HCT116 (cell line): ENCODE data around the gene NFKBIZ. TPM values are rescaled to one million over a fixed set of nuclear protein-coding genes. Genes with fewer than 3 reads are reported as not detected.

Experiments used
- ATAC-seq: fragments of 200-7000 bp; cut with Tn5 transposase; 2 replicates; pipeline ENCODE4 v1.9.1; 2020; ENCODE audit warnings: mild to moderate bottlenecking, moderate library complexity
- BruUV-seq: library from RNA; stranded (reverse); fragments of 400-500 nt; replicated peaks from 2 replicates; lab custom pipeline; 2021; lab: Mats Ljungman, UMichigan
- CTCF ChIA-PET: fragments of 300-600 bp; sonication (Branson Sonifier 250); formaldehyde crosslinking; loops from one replicate; lab custom pipeline; 2021; ENCODE audit warnings: antibody characterized with exemption; lab: Charles Lee
- POLR2A ChIA-PET: fragments of 300-600, 350-600 bp; sonication (Branson Sonifier 250); formaldehyde crosslinking; loops from one replicate; lab custom pipeline; 2021; ENCODE audit warnings: antibody characterized with exemption; lab: Charles Lee
- RAD21 ChIA-PET, 2 experiments: fragments of 300-600 bp; sonication (Branson Sonifier 250); formaldehyde crosslinking; loops; one replicate each; lab custom pipeline; 2023; ENCODE audit warnings: low total read pairs in 2 of 2; ENCODE audit not compliant: uncharacterized antibody in 2 of 2, unreplicated experiment in 2 of 2, low non-redundant PET in 1 of 2; lab: Charles Lee
- DNase-seq: peaks from one replicate; pipeline ENCODE4 v3.0.0-alpha.2; 2010; ENCODE audit warnings: low read depth, low spot score
- H2AFZ ChIP-seq: fragments of 200-600 bp; shearing (Covaris generic), sonication (generic); 2 replicates; pipeline ENCODE4 v1.6.1; 2017; ENCODE audit warnings: low read depth, mixed run types, mixed read lengths, antibody characterized with exemption, low read length; ENCODE audit not compliant: poor library complexity, severe bottlenecking
- H3K27ac ChIP-seq: 2 replicates; pipeline ENCODE4 v1.5.1; 2012; ENCODE audit warnings: low read depth, low read length
- H3K27me3 ChIP-seq: fragments of 200-600 bp; sonication (generic); 2 replicates; pipeline ENCODE4 v1.6.1; 2016; ENCODE audit warnings: mixed run types, low read length, mixed read lengths; ENCODE audit not compliant: insufficient read depth
- H3K36me3 ChIP-seq, 2 experiments: fragments of 200-500 bp in 1 of 2; fragments of 200-600 bp in 1 of 2; sonication (Bioruptor generic) in 1 of 2; sonication (generic) in 1 of 2; 2 replicates each; pipeline versions ENCODE4 v1.5.1 to v1.6.1; 2014 to 2016; ENCODE audit warnings: low read length in 2 of 2, inconsistent platforms in 1 of 2, mixed read lengths in 1 of 2, mixed run types in 1 of 2; ENCODE audit not compliant: insufficient read depth in 2 of 2, control insufficient read depth in 1 of 2
- H3K4me1 ChIP-seq, 2 experiments: fragments of 200-600 bp in 1 of 2; sonication (generic) in 1 of 2; 2 replicates each; pipeline versions ENCODE4 v1.5.1 to v1.6.1; 2012 to 2017; ENCODE audit warnings: low read length in 2 of 2, inconsistent platforms in 1 of 2, mild to moderate bottlenecking in 1 of 2, mixed read lengths in 1 of 2, mixed run types in 1 of 2, moderate library complexity in 1 of 2; ENCODE audit not compliant: insufficient read depth in 2 of 2, control insufficient read depth in 1 of 2
- H3K4me2 ChIP-seq: fragments of 200-600 bp; sonication (generic); 2 replicates; pipeline ENCODE4 v1.6.1; 2017; ENCODE audit warnings: mixed run types, low read length, mixed read lengths
- H3K4me3 ChIP-seq, 2 experiments: fragments of 200-600 bp in 1 of 2; sonication (generic) in 1 of 2; replicated peaks in 1 of 2; 2 replicates each; pipeline ENCODE4 v1.5.1; 2011 to 2016; ENCODE audit warnings: low read length in 2 of 2, control low read depth in 1 of 2, low read depth in 1 of 2, mild to moderate bottlenecking in 1 of 2, mixed read lengths in 1 of 2, mixed run types in 1 of 2
- H3K79me2 ChIP-seq: fragments of 200-600 bp; sonication (generic); 2 replicates; pipeline ENCODE4 v1.6.1; 2017; ENCODE audit warnings: mild to moderate bottlenecking, mixed run types, low read length, moderate library complexity, mixed read lengths; ENCODE audit not compliant: insufficient read depth
- H3K9ac ChIP-seq: fragments of 200-600 bp; sonication (generic); 2 replicates; pipeline ENCODE4 v1.6.1; 2016; ENCODE audit warnings: low read length, mixed read lengths
- H3K9me2 ChIP-seq: fragments of 200-600 bp; sonication (generic), shearing (Covaris generic); 2 replicates; pipeline ENCODE4 v1.6.1; 2017; ENCODE audit warnings: mixed run types, mild to moderate bottlenecking, moderate library complexity; ENCODE audit not compliant: insufficient read depth
- H3K9me3 ChIP-seq, 2 experiments: fragments of 200-500 bp in 1 of 2; fragments of 200-600 bp in 1 of 2; sonication (Bioruptor generic) in 1 of 2; sonication (generic) in 1 of 2; 2 replicates each; pipeline ENCODE4 v1.6.1; 2014 to 2017; ENCODE audit warnings: low read length in 2 of 2, mixed read lengths in 2 of 2, inconsistent platforms in 1 of 2, low read depth in 1 of 2, mild to moderate bottlenecking in 1 of 2, mixed run types in 1 of 2, moderate library complexity in 1 of 2; ENCODE audit not compliant: control insufficient read depth in 1 of 2, insufficient read depth in 1 of 2
- H4K20me1 ChIP-seq: fragments of 200-600 bp; sonication (generic), shearing (Covaris generic); 2 replicates; pipeline ENCODE4 v1.6.1; 2017; ENCODE audit warnings: mixed run types, mild to moderate bottlenecking, moderate library complexity; ENCODE audit not compliant: insufficient read depth
- CEBPB ChIP-seq: IDR thresholded peaks from 2 replicates; pipeline ENCODE4 v1.6.1; 2012; ENCODE audit warnings: low read depth
- EGR1 ChIP-seq: IDR thresholded peaks from 2 replicates; pipeline ENCODE4 v1.6.1; 2012; ENCODE audit warnings: low read depth
- ELF1 ChIP-seq: IDR thresholded peaks from 2 replicates; pipeline ENCODE4 v1.6.1; 2012; ENCODE audit warnings: low read depth, borderline replicate concordance
- EZH2 ChIP-seq: fragments of 200-600 bp; sonication (generic); IDR thresholded peaks from 2 replicates; pipeline ENCODE4 v1.6.1; 2017; ENCODE audit warnings: antibody characterized with exemption, mixed run types
- EZH2phosphoT487 ChIP-seq: fragments of 200-600 bp; IDR thresholded peaks from 2 replicates; pipeline ENCODE4 v1.6.1; 2018; ENCODE audit warnings: antibody characterized with exemption, borderline replicate concordance
- FOSL1 ChIP-seq: IDR thresholded peaks from 2 replicates; pipeline ENCODE4 v1.6.1; 2012; ENCODE audit warnings: low read depth
- JUND ChIP-seq: IDR thresholded peaks from 2 replicates; pipeline ENCODE4 v1.6.1; 2012
- POLR2A ChIP-seq: IDR thresholded peaks from 2 replicates; pipeline ENCODE4 v1.7.0; 2011; ENCODE audit warnings: borderline replicate concordance; ENCODE audit not compliant: insufficient read depth, insufficient read length; ENCODE audit errors: extremely low read depth
- SIN3A ChIP-seq: IDR thresholded peaks from 2 replicates; pipeline ENCODE4 v1.6.1; 2012; ENCODE audit warnings: low read depth
- SP1 ChIP-seq: IDR thresholded peaks from 2 replicates; pipeline ENCODE4 v1.6.1; 2012; ENCODE audit warnings: low read depth
- TCF7L2 ChIP-seq: IDR thresholded peaks from 2 replicates; pipeline ENCODE4 v1.7.0; 2011; ENCODE audit warnings: borderline replicate concordance, inconsistent platforms; ENCODE audit not compliant: insufficient read depth, insufficient read length; ENCODE audit errors: extremely low read depth
- ZNF274 ChIP-seq: fragments of 200-500 bp; sonication (Bioruptor generic); IDR thresholded peaks from 2 replicates; pipeline ENCODE4 v1.6.1; 2014; ENCODE audit warnings: mild to moderate bottlenecking, low read depth, low read length, inconsistent platforms
- intact Hi-C: fragments of 100-400 bp; cut with micrococcal nuclease; formaldehyde crosslinking; loops from 2 replicates; pipeline ENCODE4 v1.10.0; 2022
- total RNA-seq: library from RNA; stranded (reverse); gene quantifications from one replicate; pipeline ENCODE4 v1.2.1, GENCODE V29; 2021; ENCODE audit not compliant: unreplicated experiment
- TF ChIP-seq, protein P1 (sequence below), 3 experiments: fragments of 200-600 bp in 1 of 3; sonication (generic) in 1 of 3; IDR thresholded peaks in 2 of 3; conservative IDR thresholded peaks in 1 of 3; 2 replicates each; pipeline ENCODE4 v1.5.1; 2012 to 2017; ENCODE audit warnings: low read depth in 2 of 3, low read length in 2 of 3, antibody characterized with exemption in 1 of 3, borderline replicate concordance in 1 of 3, control low read depth in 1 of 3, mild to moderate bottlenecking in 1 of 3, mixed read lengths in 1 of 3, mixed run types in 1 of 3, moderate library complexity in 1 of 3; ENCODE audit not compliant: insufficient read depth in 1 of 3
- TF ChIP-seq, protein P2 (sequence below): IDR thresholded peaks from 2 replicates; pipeline ENCODE4 v1.6.1; 2012

The NFKBIZ gene
- total RNA-seq, 1 experiment from 2014 or later = 12.2 TPM

DNA sequence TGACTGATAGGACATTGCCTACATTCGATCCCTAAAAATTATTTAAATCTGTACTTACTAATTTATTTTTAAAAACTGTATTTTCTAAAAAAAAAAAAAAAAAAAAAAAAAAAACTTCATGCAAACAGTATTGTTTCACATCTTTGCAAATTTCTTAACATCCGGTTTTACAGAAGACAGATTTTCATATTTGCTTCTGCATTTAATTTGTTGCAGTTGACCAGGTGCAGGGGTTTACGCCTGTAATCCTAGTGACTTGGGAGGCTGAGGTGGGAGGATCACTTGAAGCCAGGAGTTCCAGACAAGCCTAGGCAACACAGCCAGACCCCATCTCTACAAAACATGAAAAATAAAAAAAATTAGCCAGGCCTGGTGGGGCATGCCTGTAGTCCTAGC is 6.4 kb upstream of the NFKBIZ start:
- Histone ChIP-seq H3K9ac (no peak overlapping the region), H3K27ac (no peak overlapping the region), H3K36me3 (no peaks in the 10 kb centered on the region), H3K4me1 (peaks cover 3 to 13% of the 10 kb centered on the region in 2 experiments), H3K9me2 (no peaks in the 10 kb centered on the region), H3K27me3 (no peaks in the 10 kb centered on the region), H2AFZ (no peak overlapping the region), H4K20me1 (no peaks in the 10 kb centered on the region), H3K9me3 (no peaks in the 10 kb centered on the region), H3K79me2 (no peaks in the 10 kb centered on the region), H3K4me2 (no peak overlapping the region), H3K4me3 (no peak overlapping the region)
- ChIA-PET RAD21 (no interaction called here), POLR2A (no interaction called here), CTCF (no interaction called here)
- no TSS peak for BruUV-seq
- intact Hi-C loops = no loop called here
- DNase-seq (no peak), ATAC-seq (no peak)
- TF ChIP-seq SP1 (no peak), CEBPB (no peak), EZH2phosphoT487 (no peak), EZH2 (no peak), POLR2A (no peak), TCF7L2 (no peak), EGR1 (no peak), ZNF274 (no peak), JUND (no peak), FOSL1 (no peak), ELF1 (no peak), SIN3A (no peak)
- TF ChIP-seq, protein P1, sequence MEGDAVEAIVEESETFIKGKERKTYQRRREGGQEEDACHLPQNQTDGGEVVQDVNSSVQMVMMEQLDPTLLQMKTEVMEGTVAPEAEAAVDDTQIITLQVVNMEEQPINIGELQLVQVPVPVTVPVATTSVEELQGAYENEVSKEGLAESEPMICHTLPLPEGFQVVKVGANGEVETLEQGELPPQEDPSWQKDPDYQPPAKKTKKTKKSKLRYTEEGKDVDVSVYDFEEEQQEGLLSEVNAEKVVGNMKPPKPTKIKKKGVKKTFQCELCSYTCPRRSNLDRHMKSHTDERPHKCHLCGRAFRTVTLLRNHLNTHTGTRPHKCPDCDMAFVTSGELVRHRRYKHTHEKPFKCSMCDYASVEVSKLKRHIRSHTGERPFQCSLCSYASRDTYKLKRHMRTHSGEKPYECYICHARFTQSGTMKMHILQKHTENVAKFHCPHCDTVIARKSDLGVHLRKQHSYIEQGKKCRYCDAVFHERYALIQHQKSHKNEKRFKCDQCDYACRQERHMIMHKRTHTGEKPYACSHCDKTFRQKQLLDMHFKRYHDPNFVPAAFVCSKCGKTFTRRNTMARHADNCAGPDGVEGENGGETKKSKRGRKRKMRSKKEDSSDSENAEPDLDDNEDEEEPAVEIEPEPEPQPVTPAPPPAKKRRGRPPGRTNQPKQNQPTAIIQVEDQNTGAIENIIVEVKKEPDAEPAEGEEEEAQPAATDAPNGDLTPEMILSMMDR (IDR thresholded peaks at IDR 0.05 in 2 of 3, conservative IDR thresholded peaks at IDR 0.05 in 1 of 3; ENCODE audit: borderline replicate concordance in 1 of 3, insufficient read depth in 1 of 3, low read depth in 2 of 3, low read length in 2 of 3) = no peak
- TF ChIP-seq, protein P2, sequence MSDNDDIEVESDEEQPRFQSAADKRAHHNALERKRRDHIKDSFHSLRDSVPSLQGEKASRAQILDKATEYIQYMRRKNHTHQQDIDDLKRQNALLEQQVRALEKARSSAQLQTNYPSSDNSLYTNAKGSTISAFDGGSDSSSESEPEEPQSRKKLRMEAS = no peak
